ENCODE measurements around the gene TP53INP2.

TP53INP2 gene

DNA sequence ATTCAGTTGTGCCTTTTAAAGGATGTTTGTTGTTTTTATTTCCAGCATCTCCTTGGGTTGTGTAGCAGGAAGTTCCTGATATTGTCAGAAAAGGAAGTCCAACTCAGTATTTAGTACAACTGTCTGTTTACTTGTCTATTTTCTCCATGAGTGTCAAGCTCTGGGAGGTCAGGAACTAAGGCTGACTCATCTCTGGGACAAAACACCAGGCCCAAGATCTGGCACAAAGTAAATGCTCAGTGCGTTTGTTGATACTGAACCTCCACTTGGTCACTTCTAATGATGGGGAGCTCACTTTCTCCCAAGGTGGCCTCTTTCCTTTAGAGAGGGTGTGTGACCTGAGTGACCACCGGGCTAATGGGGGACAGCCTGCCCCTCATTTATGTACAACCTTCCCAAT lies 14.7 kb upstream of the TP53INP2 start:
- in situ Hi-C loops (cut with HindIII; ENCODE audit: low pct_unique_long_range_greater_than_20kb, low sequenced_read_pairs): no loop called here
- TF ChIP-seq JUND (IDR thresholded peaks at IDR 0.05; ENCODE audit: low read depth): no peak
- DNase-seq (ENCODE audit: low read depth in 1 of 2, low spot score in 1 of 2): peak in 1 of 2 experiments; percentile 58

DNA sequence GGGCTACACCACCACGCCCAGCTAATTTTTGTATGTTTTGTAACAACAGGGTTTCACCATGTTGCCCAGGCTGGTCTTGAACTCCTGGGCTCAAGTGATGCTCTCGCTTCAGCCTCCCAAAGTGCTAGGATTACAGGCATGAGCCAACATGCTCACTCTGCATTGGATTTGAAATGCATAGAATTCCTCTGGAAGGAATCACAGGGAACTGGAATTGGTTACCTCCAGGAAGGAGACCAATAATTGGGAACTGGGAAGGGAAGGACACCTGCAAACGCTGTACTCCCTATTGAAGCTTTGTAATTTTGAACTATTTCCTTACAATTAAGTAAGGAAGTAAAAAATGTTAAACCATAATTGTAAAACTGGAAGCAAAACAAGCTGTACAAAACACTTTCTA lies 12.3 kb upstream of the TP53INP2 start:
- DNase-seq (ENCODE audit: low read depth in 1 of 2, low spot score in 1 of 2): no peak
- in situ Hi-C loops (cut with HindIII; ENCODE audit: low pct_unique_long_range_greater_than_20kb, low sequenced_read_pairs): no loop called here
- no peak for TF ChIP-seq JUND (IDR thresholded peaks at IDR 0.05; ENCODE audit: low read depth)

DNA sequence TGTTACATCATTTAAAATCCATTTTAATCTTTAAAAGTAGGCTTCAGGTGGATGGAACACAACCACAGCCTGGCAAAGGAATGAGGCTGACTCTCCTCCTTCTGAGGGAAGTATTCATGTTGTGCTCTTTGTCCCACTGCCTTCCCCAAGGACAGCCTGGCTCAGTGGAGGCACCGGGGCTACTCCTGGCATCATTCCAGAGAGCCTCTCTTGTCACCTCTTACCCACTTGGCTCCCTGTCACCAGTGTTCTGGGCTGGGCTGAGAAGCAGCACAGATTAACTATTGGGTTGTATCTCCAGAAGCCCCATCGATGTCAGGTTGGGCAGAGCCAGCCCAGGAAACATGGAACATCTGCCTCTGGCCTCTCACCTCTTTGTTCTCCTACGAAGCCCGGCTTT lies 10.7 kb upstream of the TP53INP2 start:
- in situ Hi-C loops (cut with HindIII; ENCODE audit: low pct_unique_long_range_greater_than_20kb, low sequenced_read_pairs): no loop called here
- no peak for TF ChIP-seq JUND (IDR thresholded peaks at IDR 0.05; ENCODE audit: low read depth)
- DNase-seq (ENCODE audit: low read depth in 1 of 2, low spot score in 1 of 2): no peak

DNA sequence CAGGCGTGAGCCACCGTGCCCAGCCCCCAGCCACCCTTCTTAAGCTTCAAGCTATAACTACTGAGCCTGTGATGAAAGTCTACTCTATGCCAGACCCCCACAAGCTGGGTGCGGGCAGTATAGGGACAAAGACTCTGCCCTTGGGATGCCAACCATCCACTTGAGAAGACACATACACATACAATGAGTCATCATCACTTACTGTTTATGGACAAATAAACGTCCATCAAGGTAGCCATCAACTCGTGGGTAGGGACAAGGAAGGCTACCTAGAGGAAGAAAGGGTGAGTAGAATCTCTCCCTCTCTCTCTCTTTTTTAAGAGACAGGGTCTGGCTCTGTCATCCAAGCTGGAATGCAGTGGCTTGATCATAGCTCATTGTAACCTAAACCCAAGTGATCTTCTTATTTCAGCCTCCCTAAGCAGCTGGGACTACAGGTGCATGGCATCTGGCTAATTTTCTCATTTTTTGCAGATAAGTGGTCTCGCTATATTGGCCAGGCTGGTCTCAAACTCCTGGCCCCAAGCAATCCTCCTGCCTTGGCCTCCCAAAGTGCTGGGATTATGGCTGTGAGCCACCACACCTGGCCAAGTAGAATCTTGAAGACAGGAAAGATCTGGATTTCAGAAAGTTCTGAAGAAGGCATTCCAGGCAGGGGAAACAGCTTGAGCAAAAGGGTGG lies 2.6 kb upstream of the TP53INP2 start:
- DNase-seq (ENCODE audit: low read depth in 1 of 2, low spot score in 1 of 2): peak in 1 of 2 experiments; percentile 55
- in situ Hi-C loops (cut with HindIII; ENCODE audit: low pct_unique_long_range_greater_than_20kb, low sequenced_read_pairs): no loop called here
- TF ChIP-seq JUND (IDR thresholded peaks at IDR 0.05; ENCODE audit: low read depth): no peak

DNA sequence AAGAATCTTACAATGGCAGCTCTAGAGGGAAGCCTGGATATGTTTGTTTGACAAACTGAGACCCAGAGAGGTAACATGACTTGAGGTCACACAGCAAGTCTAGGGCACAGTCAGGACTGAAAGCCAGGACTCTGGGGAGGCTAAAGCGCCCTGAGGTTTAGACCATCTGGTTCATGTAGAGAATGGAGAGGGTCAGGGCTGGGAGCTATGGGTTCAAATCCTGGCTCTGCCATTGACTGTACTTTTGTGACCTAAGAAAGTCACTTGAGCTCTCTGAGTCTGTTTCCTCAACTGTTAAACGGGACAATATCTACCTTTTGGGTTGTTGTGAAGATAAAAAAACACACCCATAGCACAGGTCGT lies 1.1 kb upstream of the TP53INP2 start:
- in situ Hi-C loops (cut with HindIII; ENCODE audit: low pct_unique_long_range_greater_than_20kb, low sequenced_read_pairs): no loop called here
- DNase-seq (ENCODE audit: low read depth in 1 of 2, low spot score in 1 of 2): no peak
- TF ChIP-seq JUND (IDR thresholded peaks at IDR 0.05; ENCODE audit: low read depth): no peak

DNA sequence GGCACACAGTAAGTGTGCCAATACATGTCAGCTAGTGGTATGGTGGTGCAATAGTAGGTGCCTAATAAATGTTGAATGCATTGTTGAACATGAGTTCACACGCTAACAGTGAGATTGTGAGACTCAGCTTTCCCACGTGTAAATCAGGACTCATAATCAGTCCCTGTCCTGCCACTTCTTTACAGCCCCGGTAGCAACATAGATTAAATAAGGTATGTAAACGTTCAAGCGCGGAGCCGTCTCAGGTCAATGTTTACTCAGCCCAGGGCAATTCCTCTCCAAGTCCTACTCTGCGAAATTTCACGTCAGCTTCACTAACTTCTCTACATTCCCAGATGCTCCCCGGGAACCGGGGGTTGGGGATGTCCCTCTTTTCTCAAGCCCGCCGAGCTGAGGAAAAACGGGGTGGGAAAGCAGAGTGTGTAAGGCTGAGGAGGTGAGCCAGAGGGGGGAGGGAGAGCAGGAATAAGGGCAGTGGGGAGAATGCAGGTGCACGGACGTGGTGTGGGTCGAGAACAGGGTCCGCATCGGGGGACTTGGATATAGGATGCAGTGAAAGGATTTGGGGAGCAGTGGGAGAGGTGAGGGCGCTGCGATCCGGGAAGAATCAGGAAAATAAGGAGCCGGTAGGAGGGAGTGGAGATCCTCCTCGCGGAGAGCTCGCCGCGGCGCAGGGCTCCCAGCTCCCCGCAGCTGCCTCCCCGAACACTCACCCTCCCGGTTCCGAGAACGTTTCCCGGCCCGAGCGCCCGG lies 544 bp upstream of the TP53INP2 start:
- DNase-seq (ENCODE audit: low read depth in 1 of 2, low spot score in 1 of 2): peak in 1 of 2 experiments; percentile 88
- in situ Hi-C loops (cut with HindIII; ENCODE audit: low pct_unique_long_range_greater_than_20kb, low sequenced_read_pairs): no loop called here
- TF ChIP-seq JUND (IDR thresholded peaks at IDR 0.05; ENCODE audit: low read depth): no peak

DNA sequence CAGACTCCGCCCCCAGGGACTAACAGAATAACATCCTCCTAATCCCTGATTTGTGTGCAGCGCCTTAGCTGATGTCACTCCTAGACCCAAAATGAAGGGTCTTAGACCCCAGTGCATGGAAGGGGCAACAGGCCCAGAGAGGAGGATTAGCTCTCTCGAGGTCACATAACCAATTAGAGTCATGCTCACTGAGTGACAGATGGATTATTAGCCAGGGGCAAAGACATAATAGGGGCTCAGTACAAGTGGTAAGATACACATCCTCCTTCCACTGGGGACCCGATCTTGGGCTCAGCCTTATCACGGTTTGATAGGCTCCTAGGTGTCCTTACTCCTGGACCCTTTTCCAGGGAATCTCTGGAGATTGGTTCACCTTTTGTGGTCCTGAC lies 858 bp downstream of the TP53INP2 start:
- in situ Hi-C loops (cut with HindIII; ENCODE audit: low pct_unique_long_range_greater_than_20kb, low sequenced_read_pairs): no loop called here
- TF ChIP-seq JUND (IDR thresholded peaks at IDR 0.05; ENCODE audit: low read depth): no peak
- DNase-seq (ENCODE audit: low read depth in 1 of 2, low spot score in 1 of 2): no peak

DNA sequence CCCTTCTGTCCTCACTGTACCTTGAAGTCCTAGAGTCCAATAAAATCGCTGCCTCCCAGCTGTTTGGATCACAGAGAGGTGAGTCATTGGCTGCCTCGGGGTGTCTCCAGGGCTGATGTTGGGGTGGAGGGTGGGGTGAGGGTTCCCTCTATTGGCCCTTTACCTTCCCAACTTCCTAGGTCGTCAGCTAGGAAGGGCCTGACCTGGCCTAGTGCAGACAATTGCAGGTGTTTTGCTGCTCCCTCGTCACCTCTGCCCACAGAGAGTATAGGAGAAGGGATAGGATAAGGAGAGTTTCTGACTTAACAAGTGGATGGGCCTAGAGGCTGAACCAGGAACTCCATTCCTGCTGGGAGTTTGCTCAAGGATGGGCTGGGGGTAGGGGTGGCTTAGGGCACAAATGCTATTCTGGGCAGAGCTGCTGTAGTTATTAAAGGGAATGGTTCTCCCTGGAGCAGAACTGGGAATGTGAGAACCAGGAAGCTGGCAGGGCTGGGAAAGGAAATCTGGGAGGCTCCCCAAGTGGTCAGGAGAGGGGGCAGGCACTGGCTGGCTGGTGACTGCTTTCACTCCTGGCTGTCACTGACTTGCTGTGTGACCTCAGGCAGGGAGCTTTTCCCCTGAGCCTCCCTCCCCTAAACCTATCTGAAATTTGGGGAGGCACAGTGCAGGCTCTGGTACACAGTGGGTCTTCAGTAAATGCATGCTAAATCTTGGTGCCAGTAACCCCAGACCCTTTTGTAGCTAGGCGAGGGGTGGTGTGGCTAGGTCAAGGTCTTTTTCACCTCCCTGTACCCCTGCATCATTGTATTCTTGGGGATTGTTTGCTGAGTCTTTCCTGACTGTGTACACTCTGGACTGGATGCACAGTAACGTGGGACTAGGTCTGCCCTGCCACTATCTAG lies 1.5 kb downstream of the TP53INP2 start:
- DNase-seq (ENCODE audit: low read depth in 1 of 2, low spot score in 1 of 2): peak in 1 of 2 experiments; percentile 66
- in situ Hi-C loops (cut with HindIII; ENCODE audit: low pct_unique_long_range_greater_than_20kb, low sequenced_read_pairs): no loop called here
- no peak for TF ChIP-seq JUND (IDR thresholded peaks at IDR 0.05; ENCODE audit: low read depth)

DNA sequence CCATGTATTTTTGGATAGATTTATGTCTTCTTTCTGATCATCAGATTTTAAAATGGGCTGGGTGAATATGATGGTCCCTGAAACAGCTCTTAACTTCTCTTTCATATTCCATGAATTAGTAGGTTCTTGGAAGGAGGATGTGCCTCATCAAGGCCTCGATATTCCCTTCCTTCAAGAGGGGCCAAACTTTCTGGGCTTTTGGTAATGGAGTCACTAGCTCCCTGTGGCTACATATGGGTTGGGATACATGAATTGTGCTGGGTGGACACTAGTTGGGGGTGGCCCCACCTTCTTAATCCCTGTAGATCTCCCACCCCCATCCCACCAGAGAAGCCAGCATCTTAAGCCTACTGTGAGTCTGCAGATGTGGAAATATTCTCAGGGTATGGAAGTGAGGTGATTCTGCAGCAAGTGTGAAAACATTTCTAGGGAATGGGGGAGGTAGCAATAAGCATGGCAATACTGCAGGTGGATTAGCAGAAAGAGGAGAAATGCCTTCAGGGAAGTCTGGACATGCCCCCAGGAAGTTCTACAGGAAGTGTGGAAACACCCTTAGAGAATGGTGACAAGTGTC lies 2.2 kb downstream of the TP53INP2 start:
- in situ Hi-C loops (cut with HindIII; ENCODE audit: low pct_unique_long_range_greater_than_20kb, low sequenced_read_pairs): no loop called here
- no peak for TF ChIP-seq JUND (IDR thresholded peaks at IDR 0.05; ENCODE audit: low read depth)
- no peak for DNase-seq (ENCODE audit: low read depth in 1 of 2, low spot score in 1 of 2)

DNA sequence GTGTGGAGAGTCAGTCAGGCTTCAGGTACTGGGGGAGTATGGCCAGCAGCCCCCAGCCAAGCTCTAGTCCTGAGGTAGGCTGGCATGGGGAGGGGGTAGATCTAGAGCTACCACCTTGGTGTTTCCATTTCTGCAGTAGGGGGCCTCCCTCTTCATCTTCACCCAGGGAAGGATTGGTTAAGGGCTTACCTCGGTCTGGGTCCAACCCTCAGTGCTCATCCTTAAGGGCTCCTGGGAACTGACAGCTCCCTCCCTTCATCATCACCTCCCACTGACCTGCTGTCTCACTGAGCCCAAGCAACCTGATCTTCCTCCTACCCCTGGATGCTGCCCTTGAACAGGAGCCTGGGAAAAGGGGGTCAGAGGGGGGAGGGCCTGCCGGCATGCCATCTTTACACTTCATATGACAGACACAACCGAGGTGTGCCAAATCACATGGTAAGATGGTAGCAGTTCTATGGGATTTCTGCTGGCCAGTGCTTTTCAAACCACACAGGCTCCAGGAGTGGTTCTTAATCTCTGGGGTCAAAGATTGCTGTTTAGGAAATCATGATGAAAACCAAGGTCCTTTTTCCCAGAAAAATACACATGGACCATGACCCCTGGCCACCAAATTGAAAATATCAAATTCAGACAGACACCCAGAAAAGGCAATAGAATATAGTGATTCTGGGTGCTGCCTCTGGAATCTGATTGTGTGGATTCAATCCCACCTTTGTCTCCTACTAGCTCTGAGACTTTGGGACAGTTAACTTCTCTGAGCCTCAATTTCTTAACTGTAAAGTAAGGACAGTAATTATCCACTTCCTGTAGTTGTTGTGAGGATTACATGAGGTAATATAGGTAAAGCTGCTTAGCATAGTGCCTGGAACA lies 3.0 kb downstream of the TP53INP2 start:
- in situ Hi-C loops (cut with HindIII; ENCODE audit: low pct_unique_long_range_greater_than_20kb, low sequenced_read_pairs): no loop called here
- DNase-seq (ENCODE audit: low read depth in 1 of 2, low spot score in 1 of 2): no peak
- TF ChIP-seq JUND (IDR thresholded peaks at IDR 0.05; ENCODE audit: low read depth): no peak

DNA sequence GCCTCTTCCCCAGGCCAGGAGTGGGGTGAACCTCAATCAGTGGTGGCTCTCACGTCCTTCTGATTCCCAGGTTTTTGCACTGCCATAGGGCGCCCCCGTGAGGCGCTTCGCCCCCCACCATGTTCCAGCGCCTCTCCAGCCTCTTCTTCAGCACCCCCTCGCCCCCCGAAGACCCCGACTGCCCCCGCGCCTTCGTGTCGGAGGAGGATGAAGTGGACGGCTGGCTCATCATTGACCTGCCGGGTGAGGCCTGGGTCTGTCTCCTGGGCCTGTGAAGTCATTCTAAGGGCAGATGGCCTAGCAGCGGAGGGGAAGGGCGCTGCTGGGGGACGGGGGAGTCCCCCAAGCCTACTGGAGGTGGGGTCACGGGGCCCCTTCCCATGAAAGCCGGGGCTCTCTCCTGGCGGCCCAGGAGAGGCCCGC lies 4.5 kb downstream of the TP53INP2 start:
- peak; percentile 51 to 55 for DNase-seq (ENCODE audit: low read depth in 1 of 2, low spot score in 1 of 2)
- TF ChIP-seq JUND (IDR thresholded peaks at IDR 0.05; ENCODE audit: low read depth): no peak
- in situ Hi-C loops (cut with HindIII; ENCODE audit: low pct_unique_long_range_greater_than_20kb, low sequenced_read_pairs): no loop called here

All from T47D (cell line).